ENCODE data around the gene KCNQ1. TPM values are rescaled to one million over a fixed set of nuclear protein-coding genes. Genes with fewer than 3 reads are reported as not detected.
A peak's percentile ranks its signal among the peaks of the same experiment; 100 is the strongest.

The KCNQ1 gene
- polyA plus RNA-seq, 1 of the 3 experiments (the other 2 are of a cell fraction): 0.05 TPM

DNA sequence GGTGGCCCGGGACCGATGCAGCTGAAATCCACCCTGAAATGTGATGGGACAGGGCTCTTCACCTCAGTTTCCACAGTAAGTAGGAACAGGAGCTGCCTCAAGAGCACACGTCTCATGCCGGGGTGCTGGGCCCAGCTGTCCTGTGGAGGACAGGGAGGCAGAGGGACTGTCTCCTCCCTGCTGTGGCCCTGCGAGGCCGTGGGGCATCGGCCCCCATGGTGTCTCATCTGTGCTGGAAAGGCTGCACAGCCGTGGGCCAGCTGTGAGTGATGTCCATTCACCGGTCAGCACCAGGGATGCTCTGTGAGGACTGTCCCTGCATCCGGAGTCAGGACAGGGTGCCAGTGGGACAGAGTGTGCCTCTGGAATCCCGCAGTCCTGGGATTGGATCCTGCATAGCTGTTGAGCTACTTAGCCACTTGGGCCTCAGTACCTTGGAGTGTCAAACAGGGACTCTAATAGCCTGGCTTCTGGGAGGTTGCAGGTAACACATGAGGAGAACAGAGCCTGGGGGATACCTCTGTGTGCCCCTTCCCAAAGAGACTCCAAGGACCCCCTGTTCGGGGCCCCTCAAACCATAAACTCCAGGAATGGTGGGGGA lies 17.0 kb upstream of the KCNQ1 start:
- POLR2A ChIA-PET: interaction anchor here (0.9 kb wide), 1 partner anchor 104 kb away, joined by 4 read pairs; no protein-coding TSS in a partner anchor
- Histone ChIP-seq H3F3A (replicated peaks; ENCODE audit: insufficient read depth) (no peaks in the 10 kb centered on the region), H3K4me1 (ENCODE audit: control insufficient read depth in 1 of 2, insufficient read depth in 2 of 2, low read depth in 1 of 2, low read length in 1 of 2) (no peaks in the 10 kb centered on the region), H3K9ac (no peak overlapping the region), H3K36me3 (replicated peaks in 1 of 2; ENCODE audit: control insufficient read depth in 1 of 2, insufficient read depth in 2 of 2, low read length in 1 of 2) (no peaks in the 10 kb centered on the region), H3K4me3 (ENCODE audit: low read depth in 2 of 2, low read length in 1 of 2) (no peak overlapping the region; a peak in 1 of 4 replicates), H3K27ac (ENCODE audit: low read depth in 2 of 2, low read length in 1 of 2) (no peak overlapping the region), H3K9me2 (no peaks in the 10 kb centered on the region), H3K79me2 (ENCODE audit: insufficient read depth) (no peaks in the 10 kb centered on the region), H4K20me1 (ENCODE audit: insufficient read depth) (no peaks in the 10 kb centered on the region), H2AFZ (ENCODE audit: low read depth) (no peak overlapping the region), H3K9me3 (no peaks in the 10 kb centered on the region), H3K27me3 (ENCODE audit: insufficient read depth) (no peaks in the 10 kb centered on the region), H3K4me2 (no peak overlapping the region)
- CTCF ChIA-PET: interaction anchor here (0.6 to 11.8 kb wide), 22 partner anchors 9 to 496 kb away, joined by 3 to 461 read pairs (median 4); partner anchors contain the start of genes C11orf21, CDKN1C, TSPAN32 and TSSC4
- no peak for TF ChIP-seq CHD2 (IDR thresholded peaks at IDR 0.05; ENCODE audit: low read length, partially characterized antibody)
- TF ChIP-seq SMC3 (IDR thresholded peaks at IDR 0.05; ENCODE audit: low read depth, low read length): no peak
- TF ChIP-seq YY1 (IDR thresholded peaks at IDR 0.05; ENCODE audit: low read depth): no peak
- TF ChIP-seq MXI1 (IDR thresholded peaks at IDR 0.05; ENCODE audit: low read depth, low read length): no peak
- 19% methylated on average over 7 of the region's 12 CpGs for WGBS (ENCODE audit: low lambda C conversion rate)
- no peak for DNase-seq

DNA sequence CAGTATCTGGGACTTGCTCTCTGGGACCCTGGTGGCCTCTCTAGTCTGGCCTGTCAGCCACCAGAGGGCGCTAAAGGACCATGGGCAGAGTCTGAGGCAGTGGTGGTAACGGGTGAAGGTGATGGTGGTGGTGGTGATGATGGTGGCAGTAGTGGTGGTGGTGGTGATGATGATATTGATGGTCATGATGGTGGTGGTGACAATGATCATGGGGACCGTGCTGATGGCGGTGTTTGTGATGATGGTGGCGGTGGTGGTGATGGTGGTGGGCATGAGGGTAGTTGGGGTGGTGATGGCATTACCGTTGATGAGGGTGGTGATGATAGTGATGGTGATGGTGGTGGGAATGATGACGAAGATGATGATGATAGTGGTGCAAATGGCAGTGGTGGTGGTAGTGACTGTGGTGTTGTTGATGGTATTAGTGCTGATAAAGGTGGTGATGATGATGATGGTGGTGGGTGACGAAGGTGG lies 16.4 kb upstream of the KCNQ1 start:
- Histone ChIP-seq H4K20me1 (ENCODE audit: insufficient read depth) (no peaks in the 10 kb centered on the region), H3K27ac (ENCODE audit: low read depth in 2 of 2, low read length in 1 of 2) (no peak overlapping the region), H3K9me3 (no peaks in the 10 kb centered on the region), H3K4me3 (ENCODE audit: low read depth in 2 of 2, low read length in 1 of 2) (no peak overlapping the region; a peak in 1 of 4 replicates), H3K79me2 (ENCODE audit: insufficient read depth) (no peaks in the 10 kb centered on the region), H3K9me2 (no peaks in the 10 kb centered on the region), H3K4me2 (no peak overlapping the region), H2AFZ (ENCODE audit: low read depth) (no peak overlapping the region), H3F3A (replicated peaks; ENCODE audit: insufficient read depth) (no peaks in the 10 kb centered on the region), H3K9ac (no peak overlapping the region), H3K36me3 (replicated peaks in 1 of 2; ENCODE audit: control insufficient read depth in 1 of 2, insufficient read depth in 2 of 2, low read length in 1 of 2) (no peaks in the 10 kb centered on the region), H3K27me3 (ENCODE audit: insufficient read depth) (no peaks in the 10 kb centered on the region), H3K4me1 (ENCODE audit: control insufficient read depth in 1 of 2, insufficient read depth in 2 of 2, low read depth in 1 of 2, low read length in 1 of 2) (no peaks in the 10 kb centered on the region)
- ChIA-PET POLR2A (interaction anchor here (0.7 kb wide), 1 partner anchor 98 kb away, joined by 3 read pairs; no protein-coding TSS in a partner anchor), CTCF (interaction anchor here (0.7 to 11.8 kb wide), 10 partner anchors 9 to 462 kb away, joined by 3 to 461 read pairs (median 6); partner anchors contain the start of genes C11orf21, CDKN1C and TSPAN32)
- TF ChIP-seq, protein P1, sequence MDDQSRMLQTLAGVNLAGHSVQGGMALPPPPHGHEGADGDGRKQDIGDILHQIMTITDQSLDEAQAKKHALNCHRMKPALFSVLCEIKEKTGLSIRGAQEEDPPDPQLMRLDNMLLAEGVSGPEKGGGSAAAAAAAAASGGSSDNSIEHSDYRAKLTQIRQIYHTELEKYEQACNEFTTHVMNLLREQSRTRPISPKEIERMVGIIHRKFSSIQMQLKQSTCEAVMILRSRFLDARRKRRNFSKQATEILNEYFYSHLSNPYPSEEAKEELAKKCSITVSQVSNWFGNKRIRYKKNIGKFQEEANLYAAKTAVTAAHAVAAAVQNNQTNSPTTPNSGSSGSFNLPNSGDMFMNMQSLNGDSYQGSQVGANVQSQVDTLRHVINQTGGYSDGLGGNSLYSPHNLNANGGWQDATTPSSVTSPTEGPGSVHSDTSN (IDR thresholded peaks at IDR 0.05): no peak
- TF ChIP-seq SMC3 (IDR thresholded peaks at IDR 0.05; ENCODE audit: low read depth, low read length) (peak; percentile 93), RAD21 (IDR thresholded peaks at IDR 0.05; ENCODE audit: low read length) (peak; percentile 95)
- TF ChIP-seq, protein P2, sequence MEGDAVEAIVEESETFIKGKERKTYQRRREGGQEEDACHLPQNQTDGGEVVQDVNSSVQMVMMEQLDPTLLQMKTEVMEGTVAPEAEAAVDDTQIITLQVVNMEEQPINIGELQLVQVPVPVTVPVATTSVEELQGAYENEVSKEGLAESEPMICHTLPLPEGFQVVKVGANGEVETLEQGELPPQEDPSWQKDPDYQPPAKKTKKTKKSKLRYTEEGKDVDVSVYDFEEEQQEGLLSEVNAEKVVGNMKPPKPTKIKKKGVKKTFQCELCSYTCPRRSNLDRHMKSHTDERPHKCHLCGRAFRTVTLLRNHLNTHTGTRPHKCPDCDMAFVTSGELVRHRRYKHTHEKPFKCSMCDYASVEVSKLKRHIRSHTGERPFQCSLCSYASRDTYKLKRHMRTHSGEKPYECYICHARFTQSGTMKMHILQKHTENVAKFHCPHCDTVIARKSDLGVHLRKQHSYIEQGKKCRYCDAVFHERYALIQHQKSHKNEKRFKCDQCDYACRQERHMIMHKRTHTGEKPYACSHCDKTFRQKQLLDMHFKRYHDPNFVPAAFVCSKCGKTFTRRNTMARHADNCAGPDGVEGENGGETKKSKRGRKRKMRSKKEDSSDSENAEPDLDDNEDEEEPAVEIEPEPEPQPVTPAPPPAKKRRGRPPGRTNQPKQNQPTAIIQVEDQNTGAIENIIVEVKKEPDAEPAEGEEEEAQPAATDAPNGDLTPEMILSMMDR (IDR thresholded peaks at IDR 0.05): peak; percentile 61
- peak; percentile 85 for DNase-seq
- WGBS (ENCODE audit: low lambda C conversion rate): 42% methylated on average over 8 of the region's 8 CpGs

Data from SK-N-SH (cell line).